GM19395 (cell line): ENCODE results near the gene SYT13.
"Not testable (repeated sequence)": the region's sequence is repeated elsewhere in the genome, so short reads cannot be mapped to it uniquely, and the experiment has no call there.

Experiments
- ATAC-seq: cut with Tn5 transposase; IDR thresholded peaks from one replicate; pipeline ENCODE4 v1.9.1; 2021; ENCODE audit warnings: mild to moderate bottlenecking, moderate library complexity; ENCODE audit not compliant: unreplicated experiment

Gene SYT13

GRCh38 chr11:45313171-45313865 lies 27.2 kb upstream of the SYT13 start:
- ATAC-seq: no peak

- ATAC-seq: no peak
Observed at GRCh38 chr11:45305874-45306623, 19.9 kb upstream of the SYT13 start.

GRCh38 chr11:45304992-45305335 lies 18.8 kb upstream of the SYT13 start:
- no peak for ATAC-seq

GRCh38 chr11:45304111-45304991 lies 18.2 kb upstream of the SYT13 start:
- no peak for ATAC-seq

GRCh38 chr11:45303316-45303715 lies 17.2 kb upstream of the SYT13 start:
- no peak for ATAC-seq

- ATAC-seq: no peak
Observed at GRCh38 chr11:45301537-45302246, 15.6 kb upstream of the SYT13 start.

- ATAC-seq: no peak
Observed at GRCh38 chr11:45300715-45301114, 14.6 kb upstream of the SYT13 start.

GRCh38 chr11:45298718-45299117 lies 12.6 kb upstream of the SYT13 start:
- ATAC-seq: no peak

GRCh38 chr11:45296075-45296474 lies 9.9 kb upstream of the SYT13 start:
- ATAC-seq: no peak

GRCh38 chr11:45294499-45294898 lies 8.4 kb upstream of the SYT13 start:
- no peak for ATAC-seq

GRCh38 chr11:45293566-45294192 lies 7.5 kb upstream of the SYT13 start:
- not testable (repeated sequence) for ATAC-seq

GRCh38 chr11:45290586-45290985 lies 4.4 kb upstream of the SYT13 start:
- no peak for ATAC-seq

GRCh38 chr11:45289369-45289768 lies 3.2 kb upstream of the SYT13 start:
- ATAC-seq: no peak

GRCh38 chr11:45288339-45288738 lies 2.2 kb upstream of the SYT13 start:
- no peak for ATAC-seq

- ATAC-seq: no peak
Observed at GRCh38 chr11:45287316-45287903, 1.3 kb upstream of the SYT13 start.

GRCh38 chr11:45285250-45285828 lies 802 bp downstream of the SYT13 start:
- ATAC-seq: no peak

GRCh38 chr11:45282081-45282480 lies 4.1 kb downstream of the SYT13 start:
- ATAC-seq: no peak

- ATAC-seq: no peak
Observed at GRCh38 chr11:45280449-45280848, 5.7 kb downstream of the SYT13 start.

GRCh38 chr11:45279645-45280044 lies 6.5 kb downstream of the SYT13 start:
- no peak for ATAC-seq

- no peak for ATAC-seq
Observed at GRCh38 chr11:45278714-45279113, 7.4 kb downstream of the SYT13 start.
